IPS-18a (cell line): ENCODE results near the gene MICOS13.

ENCODE experiments used
- H3K27ac ChIP-seq: one replicate; pipeline ENCODE4 v1.5.1; 2013; ENCODE audit warnings: low read length
- H3K27me3 ChIP-seq: one replicate; pipeline ENCODE4 v1.6.1; 2013; ENCODE audit warnings: mild to moderate bottlenecking, low read length; ENCODE audit not compliant: control insufficient read depth, insufficient read depth
- H3K36me3 ChIP-seq: one replicate; pipeline ENCODE4 v1.6.1; 2013; ENCODE audit warnings: low read depth, low read length; ENCODE audit not compliant: control insufficient read depth
- H3K4me1 ChIP-seq: one replicate; pipeline ENCODE4 v1.6.1; 2013; ENCODE audit warnings: low read depth, low read length; ENCODE audit not compliant: control insufficient read depth
- H3K4me3 ChIP-seq: one replicate; pipeline ENCODE4 v1.5.1; 2013; ENCODE audit warnings: low read length
- H3K9ac ChIP-seq: one replicate; pipeline ENCODE4 v1.6.1; 2013; ENCODE audit warnings: mild to moderate bottlenecking, low read length, moderate library complexity
- H3K9me3 ChIP-seq: one replicate; pipeline ENCODE4 v1.6.1; 2013; ENCODE audit warnings: low read depth, low read length; ENCODE audit not compliant: control insufficient read depth

MICOS13 gene

GRCh38 chr19:5645409-5645808 is 34.9 kb downstream of the MICOS13 start:
- H3K9ac ChIP-seq: no peak overlapping the region
- H3K9me3 ChIP-seq: no peaks in the 10 kb centered on the region
- H3K36me3 ChIP-seq: peaks cover 84% of the 10 kb centered on the region
- H3K27ac ChIP-seq: no peak overlapping the region
- H3K27me3 ChIP-seq: no peaks in the 10 kb centered on the region
- H3K4me1 ChIP-seq: no peaks in the 10 kb centered on the region
- H3K4me3 ChIP-seq: no peak overlapping the region

GRCh38 chr19:5644037-5644436 is 36.3 kb downstream of the MICOS13 start:
- H3K27me3 ChIP-seq: no peaks in the 10 kb centered on the region
- no peak overlapping the region for H3K4me3 ChIP-seq
- peaks cover 74% of the 10 kb centered on the region for H3K36me3 ChIP-seq
- no peak overlapping the region for H3K9ac ChIP-seq
- no peak overlapping the region for H3K27ac ChIP-seq
- no peaks in the 10 kb centered on the region for H3K4me1 ChIP-seq
- no peaks in the 10 kb centered on the region for H3K9me3 ChIP-seq

- H3K36me3 ChIP-seq: peaks cover 68% of the 10 kb centered on the region
- no peaks in the 10 kb centered on the region for H3K9me3 ChIP-seq
- no peaks in the 10 kb centered on the region for H3K4me1 ChIP-seq
Measured at GRCh38 chr19:5643060-5643459, 37.3 kb downstream of the MICOS13 start.

GRCh38 chr19:5642204-5642603 is 38.1 kb downstream of the MICOS13 start:
- Histone ChIP-seq H3K9ac (no peak overlapping the region), H3K36me3 (peaks cover 60% of the 10 kb centered on the region), H3K4me3 (no peak overlapping the region), H3K27ac (no peak overlapping the region), H3K9me3 (no peaks in the 10 kb centered on the region), H3K27me3 (no peaks in the 10 kb centered on the region), H3K4me1 (no peaks in the 10 kb centered on the region)

More at GRCh38 chr19:5643060-5643459, 37.3 kb downstream of the MICOS13 start:
- no peak overlapping the region for H3K4me3 ChIP-seq
- no peak overlapping the region for H3K27ac ChIP-seq
- no peaks in the 10 kb centered on the region for H3K27me3 ChIP-seq
- no peak overlapping the region for H3K9ac ChIP-seq

- Histone ChIP-seq H3K9me3 (no peaks in the 10 kb centered on the region), H3K4me3 (no peak overlapping the region), H3K27ac (no peak overlapping the region), H3K27me3 (no peaks in the 10 kb centered on the region), H3K36me3 (peaks cover 49% of the 10 kb centered on the region), H3K9ac (no peak overlapping the region), H3K4me1 (no peaks in the 10 kb centered on the region)
Measured at GRCh38 chr19:5641171-5641570, 39.1 kb downstream of the MICOS13 start.

GRCh38 chr19:5637971-5638370 is 42.3 kb downstream of the MICOS13 start:
- H3K9me3 ChIP-seq: no peaks in the 10 kb centered on the region
- no peaks in the 10 kb centered on the region for H3K4me1 ChIP-seq
- no peaks in the 10 kb centered on the region for H3K27me3 ChIP-seq
- no peak overlapping the region for H3K4me3 ChIP-seq
- H3K27ac ChIP-seq: no peak overlapping the region
- H3K9ac ChIP-seq: no peak overlapping the region
- peaks cover 19% of the 10 kb centered on the region for H3K36me3 ChIP-seq

GRCh38 chr19:5635427-5635826 is 44.9 kb downstream of the MICOS13 start:
- H3K9ac ChIP-seq: no peak overlapping the region
- peaks cover 11% of the 10 kb centered on the region for H3K36me3 ChIP-seq

GRCh38 chr19:5632657-5633056 is 47.7 kb downstream of the MICOS13 start:
- Histone ChIP-seq H3K27ac (no peak overlapping the region), H3K9ac (no peak overlapping the region), H3K36me3 (peaks cover 35% of the 10 kb centered on the region)

More at GRCh38 chr19:5635427-5635826, 44.9 kb downstream of the MICOS13 start:
- no peaks in the 10 kb centered on the region for H3K27me3 ChIP-seq
- no peak overlapping the region for H3K27ac ChIP-seq
- no peaks in the 10 kb centered on the region for H3K4me1 ChIP-seq
- no peaks in the 10 kb centered on the region for H3K9me3 ChIP-seq
- no peak overlapping the region for H3K4me3 ChIP-seq

GRCh38 chr19:5632241-5632612 is 48.1 kb downstream of the MICOS13 start:
- Histone ChIP-seq H3K36me3 (peaks cover 40% of the 10 kb centered on the region), H3K9ac (no peak overlapping the region), H3K9me3 (no peaks in the 10 kb centered on the region), H3K27me3 (no peaks in the 10 kb centered on the region), H3K4me1 (no peaks in the 10 kb centered on the region), H3K4me3 (no peak overlapping the region), H3K27ac (no peak overlapping the region)

More at GRCh38 chr19:5632657-5633056, 47.7 kb downstream of the MICOS13 start:
- no peaks in the 10 kb centered on the region for H3K27me3 ChIP-seq
- no peaks in the 10 kb centered on the region for H3K9me3 ChIP-seq
- no peak overlapping the region for H3K4me3 ChIP-seq
- no peaks in the 10 kb centered on the region for H3K4me1 ChIP-seq

- no peak overlapping the region for H3K4me3 ChIP-seq
- H3K36me3 ChIP-seq: peaks cover 45% of the 10 kb centered on the region
- H3K9me3 ChIP-seq: no peaks in the 10 kb centered on the region
- no peaks in the 10 kb centered on the region for H3K27me3 ChIP-seq
- H3K4me1 ChIP-seq: no peaks in the 10 kb centered on the region
- H3K27ac ChIP-seq: no peak overlapping the region
- no peak overlapping the region for H3K9ac ChIP-seq
Measured at GRCh38 chr19:5631567-5632240, 48.6 kb downstream of the MICOS13 start.

GRCh38 chr19:5628919-5629481 is 51.3 kb downstream of the MICOS13 start:
- peaks cover 66% of the 10 kb centered on the region for H3K36me3 ChIP-seq
- H3K9ac ChIP-seq: no peak overlapping the region
- no peaks in the 10 kb centered on the region for H3K27me3 ChIP-seq
- H3K4me1 ChIP-seq: peaks cover 9% of the 10 kb centered on the region
- H3K4me3 ChIP-seq: no peak overlapping the region
- no peaks in the 10 kb centered on the region for H3K9me3 ChIP-seq
- no peak overlapping the region for H3K27ac ChIP-seq

GRCh38 chr19:5628461-5628860 is 51.9 kb downstream of the MICOS13 start:
- no peaks in the 10 kb centered on the region for H3K27me3 ChIP-seq
- H3K4me3 ChIP-seq: no peak overlapping the region
- H3K4me1 ChIP-seq: peaks cover 9% of the 10 kb centered on the region
- H3K9ac ChIP-seq: no peak overlapping the region
- no peaks in the 10 kb centered on the region for H3K9me3 ChIP-seq
- peaks cover 66% of the 10 kb centered on the region for H3K36me3 ChIP-seq
- H3K27ac ChIP-seq: no peak overlapping the region
